HUES64 (cell line): Measurements from ENCODE around the gene IARS1.

Experiments used
- H3K27ac ChIP-seq: 2 replicates; pipeline ENCODE4 v1.7.0; 2013; ENCODE audit warnings: low read depth, low read length, inconsistent platforms
- H3K27me3 ChIP-seq: 2 replicates; pipeline ENCODE4 v1.6.1; 2013; ENCODE audit warnings: mild to moderate bottlenecking, low read length; ENCODE audit not compliant: insufficient read depth
- H3K36me3 ChIP-seq: 2 replicates; pipeline ENCODE4 v1.6.1; 2013; ENCODE audit warnings: mild to moderate bottlenecking, low read length; ENCODE audit not compliant: insufficient read depth
- H3K4me1 ChIP-seq: 2 replicates; pipeline ENCODE4 v1.6.1; 2013; ENCODE audit warnings: mild to moderate bottlenecking, low read length, moderate library complexity; ENCODE audit not compliant: insufficient read depth
- H3K4me3 ChIP-seq: 2 replicates; pipeline ENCODE4 v1.5.1; 2013; ENCODE audit warnings: mild to moderate bottlenecking, low read length, moderate library complexity
- H3K9ac ChIP-seq: 2 replicates; pipeline ENCODE4 v1.6.1; 2013; ENCODE audit warnings: mild to moderate bottlenecking, low read depth, low read length
- H3K9me3 ChIP-seq: 2 replicates; pipeline ENCODE4 v1.6.1; 2013; ENCODE audit warnings: low read depth, low read length; ENCODE audit not compliant: insufficient read depth
- WGBS: fragments of 150-250, 120-280 bp; methylation state at CpG from one replicate; pipeline ENCODE4 v1.1.7; 2013; ENCODE audit warnings: missing lambda C conversion rate; 5-methylcytosine and 5-hydroxymethylcytosine counted together

IARS1 gene

GRCh38 chr9:92295240-92295790 lies 1.8 kb upstream of the IARS1 start:
- Histone ChIP-seq H3K36me3 (peaks cover 52% of the 10 kb centered on the region), H3K4me3 (no peak overlapping the region), H3K27me3 (no peaks in the 10 kb centered on the region), H3K27ac (no peak overlapping the region), H3K4me1 (peaks cover 7% of the 10 kb centered on the region; the same call in 1 of the 2 replicates), H3K9me3 (no peaks in the 10 kb centered on the region), H3K9ac (no peak overlapping the region)
- WGBS: 84% methylated on average over 7 of the region's 7 CpGs

- Histone ChIP-seq H3K27ac (peak overlapping the region; percentile 89; the same call in 1 of the 2 replicates), H3K36me3 (peaks cover 52% of the 10 kb centered on the region), H3K9me3 (no peaks in the 10 kb centered on the region), H3K27me3 (no peaks in the 10 kb centered on the region), H3K9ac (peak overlapping the region; percentile 99), H3K4me1 (peaks cover 7% of the 10 kb centered on the region; the same call in 1 of the 2 replicates), H3K4me3 (peak overlapping the region; percentile 99)
- 31% methylated on average over 13 of the region's 13 CpGs for WGBS
These were observed 790 bp upstream of the IARS1 start for GRCh38 chr9:92294297-92294676.

- Histone ChIP-seq H3K9me3 (no peaks in the 10 kb centered on the region), H3K36me3 (peaks cover 52% of the 10 kb centered on the region), H3K27ac (peak overlapping the region; percentile 94), H3K4me1 (peaks cover 7% of the 10 kb centered on the region; the same call in 1 of the 2 replicates), H3K9ac (peak overlapping the region; percentile 99), H3K4me3 (peak overlapping the region; percentile 99), H3K27me3 (no peaks in the 10 kb centered on the region)
- 0% methylated on average over 2 of the region's 5 CpGs for WGBS
These were observed 482 bp downstream of the IARS1 start for GRCh38 chr9:92293075-92293354.

GRCh38 chr9:92292338-92293074 lies 991 bp downstream of the IARS1 start:
- H3K9ac ChIP-seq: peak overlapping the region; percentile 99
- H3K36me3 ChIP-seq: peaks cover 52% of the 10 kb centered on the region
- no peaks in the 10 kb centered on the region for H3K27me3 ChIP-seq
- H3K27ac ChIP-seq: peak overlapping the region; percentile 94; the same call in 1 of the 2 replicates
- peak overlapping the region; percentile 99 for H3K4me3 ChIP-seq
- peaks cover 7% of the 10 kb centered on the region; the same call in 1 of the 2 replicates for H3K4me1 ChIP-seq
- WGBS: 56% methylated on average over 8 of the region's 8 CpGs
- no peaks in the 10 kb centered on the region for H3K9me3 ChIP-seq

DNA sequence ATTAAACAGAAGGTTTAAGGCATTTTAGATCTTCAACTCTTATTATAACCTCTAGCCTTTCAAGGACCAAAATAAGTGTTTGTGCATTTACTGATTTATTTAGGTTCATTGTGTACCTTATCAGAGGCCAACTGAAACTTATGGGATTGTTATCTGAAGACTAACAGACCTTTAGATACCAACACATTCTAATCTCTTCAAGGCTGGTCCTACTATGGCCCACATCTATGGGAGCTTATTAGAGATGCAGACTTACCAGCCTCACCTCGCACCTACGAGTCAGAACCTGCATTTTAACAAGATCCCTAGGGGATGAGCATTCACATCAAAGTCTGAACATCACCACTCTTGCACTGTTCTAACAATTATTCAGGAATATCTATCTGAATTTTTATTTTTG lies 1.9 kb downstream of the IARS1 start:
- Histone ChIP-seq H3K4me1 (peaks cover 7% of the 10 kb centered on the region; the same call in 1 of the 2 replicates), H3K27ac (no peak overlapping the region), H3K4me3 (peak overlapping the region; percentile 99; the same call in 1 of the 2 replicates), H3K36me3 (peaks cover 53% of the 10 kb centered on the region), H3K27me3 (no peaks in the 10 kb centered on the region), H3K9me3 (no peaks in the 10 kb centered on the region), H3K9ac (no peak overlapping the region)
- 82% methylated on average over 2 of the region's 2 CpGs for WGBS

DNA sequence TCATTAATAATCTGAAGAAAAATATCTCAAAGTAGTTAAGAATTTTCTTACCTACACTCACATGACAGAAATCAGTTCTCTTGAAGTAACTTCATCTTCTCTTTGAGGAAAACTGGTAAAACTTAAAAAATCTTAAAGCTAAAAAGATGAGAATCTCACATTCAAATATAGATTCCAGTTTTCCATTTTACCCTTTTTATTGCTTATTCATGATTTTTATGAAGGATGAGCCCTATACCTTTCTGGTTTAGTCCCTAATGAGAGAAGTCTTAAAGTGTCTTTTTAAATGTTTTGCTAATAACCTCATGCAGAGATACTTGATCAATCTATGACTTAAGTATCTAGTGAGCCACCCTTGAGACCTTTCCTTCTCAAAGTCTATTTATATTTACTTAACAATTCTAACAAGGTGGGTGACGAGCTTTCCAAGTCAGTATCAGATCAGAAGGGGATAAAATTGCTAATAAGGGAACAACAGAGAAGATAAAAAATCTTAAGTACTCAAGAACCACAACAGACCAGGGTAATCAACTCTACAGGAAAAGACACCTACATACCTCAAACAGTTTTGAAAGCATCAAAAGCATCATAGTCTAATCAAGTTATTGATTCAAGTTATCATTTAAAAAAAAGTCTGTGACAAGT lies 2.6 kb downstream of the IARS1 start:
- peaks cover 59% of the 10 kb centered on the region for H3K36me3 ChIP-seq

GRCh38 chr9:92289708-92290390 lies 3.6 kb downstream of the IARS1 start:
- Histone ChIP-seq H3K27ac (no peak overlapping the region), H3K4me1 (peaks cover 3% of the 10 kb centered on the region; the same call in 1 of the 2 replicates), H3K9ac (no peak overlapping the region), H3K36me3 (peaks cover 70% of the 10 kb centered on the region), H3K27me3 (no peaks in the 10 kb centered on the region), H3K9me3 (no peaks in the 10 kb centered on the region), H3K4me3 (no peak overlapping the region)
- WGBS: 95% methylated on average over 5 of the region's 5 CpGs

More for the DNA sequence above, 2.6 kb downstream of the IARS1 start:
- Histone ChIP-seq H3K27me3 (no peaks in the 10 kb centered on the region), H3K27ac (no peak overlapping the region), H3K4me3 (peak overlapping the region; percentile 99; the same call in 1 of the 2 replicates), H3K9ac (no peak overlapping the region), H3K9me3 (no peaks in the 10 kb centered on the region), H3K4me1 (peaks cover 7% of the 10 kb centered on the region; the same call in 1 of the 2 replicates)
- no CpG with 5 or more reads among the region's 1 CpG for WGBS

DNA sequence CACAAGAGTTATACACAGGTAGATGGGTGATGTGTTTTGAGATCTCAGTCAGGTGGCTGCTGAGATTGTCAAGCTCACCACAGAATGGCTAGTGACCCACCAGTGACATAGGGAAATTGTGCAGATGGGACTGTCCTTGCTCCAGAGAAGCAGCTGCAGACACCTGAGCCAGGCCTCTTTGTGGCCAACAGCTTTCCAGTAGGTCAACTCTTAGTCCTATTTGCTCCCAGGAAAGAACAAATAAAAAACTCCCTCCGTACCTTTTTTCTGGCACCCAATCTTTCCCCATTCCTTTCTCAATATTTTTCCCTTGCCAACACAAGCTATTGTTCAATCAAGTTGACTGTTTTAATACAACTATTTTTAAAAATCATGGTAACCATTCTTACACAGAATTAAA lies 14.2 kb downstream of the IARS1 start:
- Histone ChIP-seq H3K4me1 (no peaks in the 10 kb centered on the region), H3K9ac (no peak overlapping the region), H3K9me3 (no peaks in the 10 kb centered on the region), H3K27me3 (no peaks in the 10 kb centered on the region), H3K27ac (no peak overlapping the region), H3K36me3 (peaks cover 100% of the 10 kb centered on the region), H3K4me3 (no peak overlapping the region)
- WGBS: 90% methylated on average over 1 of the region's 1 CpG

DNA sequence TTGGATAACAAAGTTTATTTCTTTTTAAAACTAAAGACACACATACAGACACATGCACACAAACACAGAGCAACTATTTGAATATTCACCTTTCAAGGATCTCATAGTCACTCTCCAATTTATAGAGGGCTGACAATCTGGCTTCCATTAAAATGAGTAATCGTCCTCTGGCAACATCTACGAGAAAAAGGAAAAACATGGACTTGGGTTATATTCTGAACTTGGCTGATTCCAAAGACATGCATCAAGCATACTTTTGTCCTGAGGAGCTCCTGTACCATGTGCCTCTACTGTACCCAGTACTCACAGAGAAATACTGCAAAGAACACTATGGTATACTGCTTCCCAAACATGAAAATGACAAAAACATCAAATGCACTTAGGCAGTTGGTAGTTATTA lies 15.4 kb downstream of the IARS1 start:
- 95% methylated on average over 2 of the region's 2 CpGs for WGBS
- Histone ChIP-seq H3K4me1 (no peaks in the 10 kb centered on the region), H3K36me3 (peaks cover 100% of the 10 kb centered on the region), H3K27ac (no peak overlapping the region), H3K9me3 (no peaks in the 10 kb centered on the region), H3K9ac (no peak overlapping the region), H3K27me3 (no peaks in the 10 kb centered on the region), H3K4me3 (no peak overlapping the region)

DNA sequence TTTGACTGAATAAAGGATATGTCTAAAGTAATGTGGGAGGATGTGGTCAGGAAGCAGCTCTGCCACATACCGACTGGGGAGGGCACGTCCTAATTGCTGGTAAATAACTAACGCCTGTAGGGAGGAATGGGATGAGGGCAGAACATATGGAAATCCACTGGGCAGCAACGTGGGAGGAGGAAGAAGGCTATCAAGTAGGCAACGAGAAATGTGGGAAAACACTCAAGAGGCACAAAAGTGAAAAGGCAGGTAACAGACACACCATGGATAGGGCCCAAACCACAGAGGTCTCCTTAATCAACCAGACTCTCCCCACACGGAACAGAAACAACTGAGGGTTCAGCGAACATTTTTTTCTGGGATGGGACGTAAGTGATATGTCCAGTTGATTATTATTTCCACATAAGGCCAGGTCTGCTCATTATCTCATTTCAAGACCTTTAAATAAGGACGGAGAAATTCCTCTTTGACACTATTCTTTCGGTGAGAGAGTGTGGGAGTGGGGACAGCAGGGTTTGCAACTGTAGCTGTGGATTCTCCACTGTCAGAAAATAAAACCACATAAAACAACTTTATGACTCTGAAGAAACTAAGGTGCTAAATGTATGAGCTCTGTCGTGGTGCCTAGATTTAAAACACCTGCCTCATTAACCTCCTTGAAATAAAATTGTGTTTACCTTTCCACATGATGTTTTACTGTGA lies 17.0 kb downstream of the IARS1 start:
- peaks cover 100% of the 10 kb centered on the region for H3K36me3 ChIP-seq
- H3K9ac ChIP-seq: no peak overlapping the region

More for the DNA sequence above, 17.0 kb downstream of the IARS1 start:
- no peak overlapping the region for H3K4me3 ChIP-seq
- no peaks in the 10 kb centered on the region for H3K9me3 ChIP-seq
- 93% methylated on average over 11 of the region's 11 CpGs for WGBS
- no peaks in the 10 kb centered on the region for H3K27me3 ChIP-seq
- no peak overlapping the region for H3K27ac ChIP-seq
- no peaks in the 10 kb centered on the region for H3K4me1 ChIP-seq
